Panc1 (cell line): ENCODE results near the gene DTX2. TPM values are rescaled to one million over a fixed set of nuclear protein-coding genes. Genes with fewer than 3 reads are reported as not detected.
"Not testable (repeated sequence)": the region's sequence is repeated elsewhere in the genome, so short reads cannot be mapped to it uniquely, and the experiment has no call there.

Experiments
- ATAC-seq: fragments of 200-7000 bp; cut with Tn5 transposase; 2 replicates; pipeline ENCODE4 v1.9.1; 2020; ENCODE audit warnings: mild to moderate bottlenecking, moderate library complexity
- BruUV-seq: library from RNA; stranded (reverse); fragments of 400-500 nt; replicated peaks from 2 replicates; lab custom pipeline; 2021; lab: Mats Ljungman, UMichigan
- CTCF ChIA-PET: fragments of 300-600 bp; sonication (Branson Sonifier 250); formaldehyde crosslinking; loops from one replicate; lab custom pipeline; 2022; ENCODE audit warnings: antibody characterized with exemption; lab: Charles Lee
- POLR2A ChIA-PET: fragments of 300-600 bp; sonication (Branson Sonifier 250); formaldehyde crosslinking; loops from one replicate; lab custom pipeline; 2022; ENCODE audit warnings: antibody characterized with exemption; lab: Charles Lee
- DNase-seq: peaks from one replicate; pipeline ENCODE4 v3.0.0-alpha.2; 2010; ENCODE audit warnings: low read depth, low spot score
- H3K27ac ChIP-seq: 2 replicates; pipeline ENCODE4 v1.5.1; 2011; ENCODE audit warnings: mild to moderate bottlenecking, low read length, inconsistent platforms
- H3K27me3 ChIP-seq: fragments of 200-500 bp; sonication (Bioruptor generic); 2 replicates; pipeline ENCODE4 v1.6.0; 2014; ENCODE audit warnings: low read length, inconsistent platforms; ENCODE audit not compliant: control insufficient read depth, insufficient read depth
- H3K36me3 ChIP-seq: fragments of 200-500 bp; sonication (Bioruptor generic); 2 replicates; pipeline ENCODE4 v1.5.1; 2014; ENCODE audit warnings: inconsistent platforms, mild to moderate bottlenecking, low read length, moderate library complexity; ENCODE audit not compliant: control insufficient read depth, insufficient read depth
- H3K4me1 ChIP-seq: 2 replicates; pipeline ENCODE4 v1.5.1; 2011; ENCODE audit warnings: inconsistent platforms, mild to moderate bottlenecking, low read length, moderate library complexity; ENCODE audit not compliant: control insufficient read depth, insufficient read depth
- H3K4me3 ChIP-seq, 2 experiments: 2 replicates each; pipeline ENCODE4 v1.5.1; 2011 to 2012; ENCODE audit warnings: low read depth in 2 of 2, low read length in 2 of 2, mild to moderate bottlenecking in 2 of 2, inconsistent platforms in 1 of 2, moderate library complexity in 1 of 2
- H3K9me3 ChIP-seq: fragments of 200-500 bp; sonication (Bioruptor generic); 2 replicates; pipeline ENCODE4 v1.5.1; 2014; ENCODE audit warnings: low read depth, mild to moderate bottlenecking, inconsistent platforms, low read length, moderate library complexity; ENCODE audit not compliant: control insufficient read depth, insufficient read depth
- CTCF ChIP-seq: fragments of 450-650 bp; IDR thresholded peaks from 2 replicates; pipeline ENCODE4 v1.5.1; 2017; ENCODE audit warnings: mild to moderate bottlenecking
- POLR2AphosphoS5 ChIP-seq: IDR thresholded peaks from 2 replicates; pipeline ENCODE4 v1.6.1; 2012; ENCODE audit warnings: mild to moderate bottlenecking, low read depth, low read length, moderate library complexity
- REST ChIP-seq, 2 experiments: IDR thresholded peaks; 2 replicates each; pipeline ENCODE4 v1.6.1; 2011 to 2012; ENCODE audit warnings: low read depth in 2 of 2, control low read depth in 1 of 2, low read length in 1 of 2, mild to moderate bottlenecking in 1 of 2, moderate library complexity in 1 of 2; ENCODE audit not compliant: insufficient read depth in 1 of 2
- SIN3A ChIP-seq: IDR thresholded peaks from 2 replicates; pipeline ENCODE4 v1.6.1; 2012; ENCODE audit warnings: low read depth, mild to moderate bottlenecking, low read length, moderate library complexity, borderline replicate concordance; ENCODE audit not compliant: insufficient read depth
- TCF7L2 ChIP-seq: IDR thresholded peaks from 2 replicates; pipeline ENCODE4 v1.6.1; 2011; ENCODE audit warnings: mild to moderate bottlenecking, low read depth, low read length, inconsistent platforms
- in situ Hi-C: cut with HindIII; loops from 2 replicates; pipeline ENCODE4 v1.10.0; 2016; ENCODE audit warnings: low sequenced_read_pairs, low pct_unique_long_range_greater_than_20kb
- intact Hi-C: fragments of 100-400 bp; cut with micrococcal nuclease; formaldehyde crosslinking; loops from one replicate; pipeline ENCODE4 v1.10.0; 2022; ENCODE audit not compliant: unreplicated experiment
- total RNA-seq: library from RNA; stranded (reverse); gene quantifications from one replicate; pipeline ENCODE4 v1.2.1, GENCODE V29; 2021; ENCODE audit not compliant: unreplicated experiment

The DTX2 gene
- total RNA-seq, 1 experiment from 2014 or later = 27.4 TPM

GRCh38 chr7:76514926-76515771, 53.6 kb downstream of the DTX2 start:
- intact Hi-C loops (no loop called here), in situ Hi-C loops (no loop called here)
- Histone ChIP-seq H3K4me3 (no peak overlapping the region), H3K9me3 (no peaks in the 10 kb centered on the region), H3K27ac (no peak overlapping the region), H3K36me3 (no peaks in the 10 kb centered on the region), H3K27me3 (no peaks in the 10 kb centered on the region), H3K4me1 (peaks cover 18% of the 10 kb centered on the region)
- ChIA-PET CTCF (no interaction called here), POLR2A (interaction anchor here (0.6 kb wide), 1 partner anchor 80 kb away, joined by 4 read pairs; no protein-coding TSS in a partner anchor)
- BruUV-seq = no TSS peak
- DNase-seq = no peak
- ATAC-seq = no peak
- TF ChIP-seq TCF7L2 (no peak), CTCF (no peak), SIN3A (no peak), POLR2AphosphoS5 (no peak), REST (IDR thresholded peaks at IDR 0.05; ENCODE audit: insufficient read depth in 1 of 2, low read depth in 2 of 2, low read length in 1 of 2) (no peak)

- peaks cover 13% of the 10 kb centered on the region for H3K4me1 ChIP-seq
- H3K4me3 ChIP-seq = no peak overlapping the region
- no peaks in the 10 kb centered on the region for H3K9me3 ChIP-seq
- ChIA-PET CTCF (no interaction called here), POLR2A (no interaction called here)
- DNase-seq = no peak
- no peaks in the 10 kb centered on the region for H3K27me3 ChIP-seq
- TF ChIP-seq CTCF = no peak
- TF ChIP-seq REST (IDR thresholded peaks at IDR 0.05; ENCODE audit: insufficient read depth in 1 of 2, low read depth in 2 of 2, low read length in 1 of 2) = no peak
- TF ChIP-seq SIN3A = no peak
- no peak for TF ChIP-seq POLR2AphosphoS5
- no peak for TF ChIP-seq TCF7L2
- no TSS peak for BruUV-seq
- H3K27ac ChIP-seq = no peak overlapping the region
- ATAC-seq = no peak
- no peaks in the 10 kb centered on the region for H3K36me3 ChIP-seq
- intact Hi-C loops (no loop called here), in situ Hi-C loops (no loop called here)
These were observed 54.5 kb downstream of the DTX2 start for GRCh38 chr7:76515999-76516443.

- CTCF ChIA-PET, in situ Hi-C loops, intact Hi-C loops: not testable (repeated sequence)
These were observed 55.4 kb downstream of the DTX2 start for GRCh38 chr7:76516932-76517331.

More at GRCh38 chr7:76516932-76517331, 55.4 kb downstream of the DTX2 start:
- BruUV-seq, ATAC-seq, H3K36me3 ChIP-seq, H3K27ac ChIP-seq, H3K9me3 ChIP-seq, POLR2A ChIA-PET, DNase-seq, H3K4me3 ChIP-seq, H3K27me3 ChIP-seq: not testable (repeated sequence)
- H3K4me1 ChIP-seq = peaks cover 13% of the 10 kb centered on the region
